Activated T-cell treated with anti-CD3 and anti-CD28 coated beads, Interleukin-2, amount 50 U/mL, for 1 hour (primary cell): ENCODE data around the gene TAS1R3.
A peak's percentile ranks its signal among the peaks of the same experiment; 100 is the strongest.

Experiments used
- DNase-seq: peaks from one replicate; pipeline ENCODE4 v3.0.0-alpha.2; 2020

The TAS1R3 gene

GRCh38 chr1:1295154-1295923 lies 35.7 kb upstream of the TAS1R3 start:
- no peak for DNase-seq

- DNase-seq = no peak
Observed at GRCh38 chr1:1296070-1297061, 34.7 kb upstream of the TAS1R3 start.

GRCh38 chr1:1297802-1298424 lies 33.2 kb upstream of the TAS1R3 start:
- DNase-seq = no peak

GRCh38 chr1:1298861-1299685 lies 32.0 kb upstream of the TAS1R3 start:
- DNase-seq = no peak

GRCh38 chr1:1299686-1300351 lies 31.3 kb upstream of the TAS1R3 start:
- no peak for DNase-seq

- no peak for DNase-seq
Observed at GRCh38 chr1:1300352-1300739, 30.7 kb upstream of the TAS1R3 start.

GRCh38 chr1:1302006-1302430 lies 29.1 kb upstream of the TAS1R3 start:
- no peak for DNase-seq

GRCh38 chr1:1302951-1303509 lies 28.1 kb upstream of the TAS1R3 start:
- no peak for DNase-seq

GRCh38 chr1:1303736-1304135 lies 27.3 kb upstream of the TAS1R3 start:
- no peak for DNase-seq

GRCh38 chr1:1304331-1305299 lies 26.5 kb upstream of the TAS1R3 start:
- DNase-seq = no peak

- peak; percentile 79 for DNase-seq
Observed at GRCh38 chr1:1305300-1306069, 25.6 kb upstream of the TAS1R3 start.

- DNase-seq = no peak
Observed at GRCh38 chr1:1306070-1306660, 24.9 kb upstream of the TAS1R3 start.

- no peak for DNase-seq
Observed at GRCh38 chr1:1306661-1307260, 24.3 kb upstream of the TAS1R3 start.

- DNase-seq = peak; percentile 41
Observed at GRCh38 chr1:1307261-1307922, 23.7 kb upstream of the TAS1R3 start.

GRCh38 chr1:1307923-1308755 lies 22.9 kb upstream of the TAS1R3 start, which contains the start of the genes ACAP3 and PUSL1:
Gene ACAP3, minus strand, starts transcription at chr1:1307930. Its CDS starts 115 bp downstream, at chr1:1307815.
Gene PUSL1, plus strand, starts transcription at chr1:1308597. Its CDS starts 47 bp downstream, at chr1:1308644.
- DNase-seq = peak; percentile 92

- DNase-seq = no peak
Observed at GRCh38 chr1:1308756-1309250, 22.3 kb upstream of the TAS1R3 start.
